OCI-LY7 (cell line): ENCODE data around the gene SMIM21.

Source experiments
- CTCF ChIP-seq: fragments of 200-600 bp; sonication (generic); conservative IDR thresholded peaks from 2 replicates; pipeline ENCODE4 v1.5.1; 2014; ENCODE audit warnings: mild to moderate bottlenecking, antibody characterized with exemption, low read length, moderate library complexity, mixed read lengths
- EZH2phosphoT487 ChIP-seq: fragments of 200-600 bp; sonication (generic); IDR thresholded peaks from 2 replicates; pipeline ENCODE4 v1.6.1; 2018; ENCODE audit warnings: low read depth, borderline replicate concordance, mild to moderate bottlenecking, mixed run types, antibody characterized with exemption, low read length, moderate library complexity, mixed read lengths

GRCh38 chr18:75472906-75473305 is 45.4 kb upstream of the SMIM21 start:
- TF ChIP-seq CTCF = no peak
- TF ChIP-seq EZH2phosphoT487 = no peak
